ENCODE measurements around the gene PROP1. TPM values are rescaled to one million over a fixed set of nuclear protein-coding genes. Genes with fewer than 3 reads are reported as not detected.
"Not testable (repeated sequence)": the region's sequence is repeated elsewhere in the genome, so short reads cannot be mapped to it uniquely, and the experiment has no call there.

The PROP1 gene
- total and polyA plus RNA-seq, 10 donors = not detected

DNA sequence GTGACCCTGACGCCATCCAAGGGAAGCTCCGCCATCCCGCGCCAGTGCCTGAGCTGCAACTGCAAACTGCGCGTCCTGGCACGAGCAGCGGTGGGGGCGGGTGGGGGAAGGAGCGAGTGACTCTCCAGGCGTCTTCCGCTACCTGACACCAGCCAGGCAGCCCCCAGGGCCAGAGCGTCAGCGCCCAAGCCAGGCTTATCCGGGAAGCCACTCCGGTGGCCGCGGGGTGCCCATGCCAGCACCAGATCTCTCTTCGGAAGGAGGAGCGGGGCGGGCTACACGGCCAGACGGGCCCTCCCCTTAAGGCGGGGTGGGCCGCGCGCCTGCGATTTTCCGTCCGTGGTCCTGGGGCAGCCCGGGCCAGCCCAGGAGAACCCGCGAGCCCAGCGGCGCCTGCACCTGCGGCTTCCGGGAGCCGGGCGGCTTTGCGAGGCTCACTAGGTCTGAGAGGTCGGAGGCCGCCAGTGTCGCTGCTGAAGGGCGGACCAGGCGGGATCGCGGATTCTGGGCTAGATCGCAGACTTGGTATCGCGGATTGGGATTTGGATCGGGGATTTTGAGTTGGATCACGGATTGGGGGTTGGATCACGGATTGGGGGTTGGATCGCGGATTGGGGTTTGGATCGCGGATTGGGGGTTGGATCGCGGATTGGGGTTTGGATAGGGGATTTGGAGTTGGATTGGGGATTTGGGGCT is 10.6 kb upstream of the PROP1 start:
- H3K4me1 ChIP-seq; H3K36me3 ChIP-seq; intact Hi-C loops (cut with DNase I; ENCODE audit: low total_unique reads); DNase-seq; H3K9me3 ChIP-seq: not testable (repeated sequence)
- Histone ChIP-seq H3K27ac (peak overlapping the region in 2 of 8 donors; percentile 50 to 59), H3K27me3 (replicated peaks in 1 of 7) (peaks cover 0 to 47% (median 3%) of the 10 kb centered on the region in 7 donors), H3K4me3 (peak overlapping the region in 4 of 8 donors; percentile 33 to 54 (median 46))
- TF ChIP-seq POLR2AphosphoS5 (IDR thresholded peaks at IDR 0.05) = peak in 1 of 3 donors; percentile 46
- WGBS, 5 donors = 10 to 38% (median 28%) methylated on average over 6 to 40 of the region's 59 CpGs

DNA sequence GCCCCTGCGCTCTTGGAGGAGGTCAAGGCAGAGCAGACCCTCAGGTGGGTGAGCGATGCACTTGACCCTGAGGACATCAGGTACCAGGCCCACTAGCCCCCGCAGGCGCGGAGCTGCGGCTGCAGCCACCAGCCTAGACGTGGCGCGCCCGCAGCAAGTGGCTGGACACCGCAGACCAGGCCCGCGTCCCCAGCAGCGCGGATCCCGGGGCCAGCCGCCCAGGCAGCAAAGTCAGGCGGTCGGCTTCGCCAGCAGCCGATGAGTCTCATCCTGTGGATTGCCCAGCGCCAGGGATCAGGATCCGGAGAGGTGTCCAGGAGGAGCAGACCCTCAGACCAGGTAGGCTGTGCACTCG is 10.1 kb upstream of the PROP1 start:
- intact Hi-C loops (cut with DNase I; ENCODE audit: low total_unique reads); H3K9me3 ChIP-seq; H3K36me3 ChIP-seq; H3K27ac ChIP-seq; DNase-seq; H3K4me1 ChIP-seq: not testable (repeated sequence)
- WGBS, 5 donors = 38% methylated on average over 1 of the region's 24 CpGs; no CpG with 5 or more reads in 4 of the 5 donors
- Histone ChIP-seq H3K4me3 (peak overlapping the region in 1 of 8 donors; percentile 32), H3K27me3 (replicated peaks in 1 of 7) (peaks cover 0 to 52% (median 3%) of the 10 kb centered on the region in 7 donors)

DNA sequence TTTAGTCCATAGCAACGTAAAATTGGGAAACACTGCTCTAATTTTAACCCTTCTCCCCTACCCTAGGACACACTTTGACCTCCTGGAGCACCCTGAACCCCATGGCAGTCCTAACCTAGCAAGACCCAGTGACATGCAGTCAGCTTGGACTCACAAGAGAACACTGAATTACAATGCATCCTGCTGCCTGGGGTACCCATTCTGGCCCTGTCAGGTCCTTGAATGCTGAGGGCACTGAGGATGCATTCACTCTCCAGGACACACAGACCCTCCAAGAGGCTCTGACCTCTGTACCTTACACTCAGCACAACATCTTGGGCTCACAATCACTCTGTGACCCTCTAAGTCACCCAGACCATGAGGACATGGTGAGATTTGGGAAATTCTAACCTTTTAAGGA is 1.8 kb upstream of the PROP1 start:
- Histone ChIP-seq H3K27ac (no peak overlapping the region), H3K27me3 (replicated peaks in 1 of 7) (peaks cover 0 to 75% (median 5%) of the 10 kb centered on the region in 7 donors), H3K4me3 (no peak overlapping the region), H3K4me1 (no peaks in the 10 kb centered on the region), H3K9me3 (no peaks in the 10 kb centered on the region), H3K36me3 (no peaks in the 10 kb centered on the region)
- intact Hi-C loops (cut with DNase I; ENCODE audit: low total_unique reads) = no loop called here
- DNase-seq = no peak
- TF ChIP-seq POLR2A (IDR thresholded peaks at IDR 0.05) (no peak), POLR2AphosphoS5 (IDR thresholded peaks at IDR 0.05) (no peak)
- TF ChIP-seq, protein P1, sequence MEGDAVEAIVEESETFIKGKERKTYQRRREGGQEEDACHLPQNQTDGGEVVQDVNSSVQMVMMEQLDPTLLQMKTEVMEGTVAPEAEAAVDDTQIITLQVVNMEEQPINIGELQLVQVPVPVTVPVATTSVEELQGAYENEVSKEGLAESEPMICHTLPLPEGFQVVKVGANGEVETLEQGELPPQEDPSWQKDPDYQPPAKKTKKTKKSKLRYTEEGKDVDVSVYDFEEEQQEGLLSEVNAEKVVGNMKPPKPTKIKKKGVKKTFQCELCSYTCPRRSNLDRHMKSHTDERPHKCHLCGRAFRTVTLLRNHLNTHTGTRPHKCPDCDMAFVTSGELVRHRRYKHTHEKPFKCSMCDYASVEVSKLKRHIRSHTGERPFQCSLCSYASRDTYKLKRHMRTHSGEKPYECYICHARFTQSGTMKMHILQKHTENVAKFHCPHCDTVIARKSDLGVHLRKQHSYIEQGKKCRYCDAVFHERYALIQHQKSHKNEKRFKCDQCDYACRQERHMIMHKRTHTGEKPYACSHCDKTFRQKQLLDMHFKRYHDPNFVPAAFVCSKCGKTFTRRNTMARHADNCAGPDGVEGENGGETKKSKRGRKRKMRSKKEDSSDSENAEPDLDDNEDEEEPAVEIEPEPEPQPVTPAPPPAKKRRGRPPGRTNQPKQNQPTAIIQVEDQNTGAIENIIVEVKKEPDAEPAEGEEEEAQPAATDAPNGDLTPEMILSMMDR (IDR thresholded peaks at IDR 0.05 in 8 of 11, conservative IDR thresholded peaks at IDR 0.05 in 3 of 11) = no peak
- 58 to 74% (median 68%) methylated on average over 1 of the region's 1 CpG for WGBS, 5 donors

DNA sequence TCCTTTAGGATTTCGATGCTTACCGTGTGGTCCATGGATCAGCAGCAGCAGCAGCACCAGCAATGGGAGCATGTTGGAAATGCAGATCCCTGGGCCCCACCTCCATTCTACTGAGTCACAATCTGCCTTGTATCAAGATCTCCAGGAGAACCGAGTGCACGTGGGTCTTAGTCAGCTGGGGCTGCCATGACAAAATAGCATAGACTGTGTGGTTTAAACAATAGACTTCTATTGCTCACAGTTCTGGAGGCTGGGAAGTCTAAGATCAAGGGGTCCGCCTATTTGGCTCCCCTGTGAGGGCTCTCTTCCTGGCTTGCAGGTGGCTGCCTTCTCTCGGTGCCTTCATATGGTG is 1.3 kb upstream of the PROP1 start:
- Histone ChIP-seq H3K27me3 (replicated peaks in 1 of 7) (peaks cover 0 to 69% (median 5%) of the 10 kb centered on the region in 7 donors), H3K27ac (no peak overlapping the region), H3K4me1 (no peaks in the 10 kb centered on the region), H3K36me3 (no peaks in the 10 kb centered on the region), H3K4me3 (no peak overlapping the region), H3K9me3 (no peaks in the 10 kb centered on the region)
- DNase-seq = no peak
- intact Hi-C loops (cut with DNase I; ENCODE audit: low total_unique reads) = no loop called here
- 72 to 85% (median 82%) methylated on average over 4 to 6 of the region's 6 CpGs for WGBS, 5 donors
- TF ChIP-seq, protein P1 (IDR thresholded peaks at IDR 0.05 in 8 of 11, conservative IDR thresholded peaks at IDR 0.05 in 3 of 11) = no peak
- TF ChIP-seq POLR2AphosphoS5 (IDR thresholded peaks at IDR 0.05) = no peak

DNA sequence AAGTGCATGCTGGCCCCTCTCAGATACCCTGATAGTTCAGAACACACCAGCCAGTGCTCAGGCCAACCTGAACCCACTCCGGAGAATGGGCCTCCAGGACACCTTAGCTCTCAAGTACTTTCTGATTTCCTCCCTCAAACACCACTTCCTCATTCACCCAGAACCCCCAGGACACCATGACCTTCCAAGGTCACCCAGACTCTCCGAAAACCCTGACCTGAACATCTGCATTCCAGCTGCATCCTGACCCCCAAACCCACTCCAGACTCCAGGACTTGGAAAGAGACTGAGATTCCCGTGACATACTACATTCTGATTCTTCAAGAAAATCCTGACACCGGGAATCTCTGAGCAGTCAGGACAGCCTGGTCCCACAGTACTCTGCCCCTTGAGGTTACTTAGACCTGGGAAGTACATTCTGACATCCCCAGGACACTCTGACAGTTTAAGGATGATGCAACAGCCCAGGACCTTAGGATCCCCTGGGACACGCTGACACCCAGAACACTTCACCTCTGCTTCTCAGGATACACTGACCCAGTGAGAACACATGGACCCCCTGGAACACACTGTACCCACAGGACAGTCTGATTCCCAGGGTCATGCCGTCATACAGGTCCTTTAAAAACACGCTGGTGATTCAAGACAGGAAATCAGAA is 747 bp upstream of the PROP1 start:
- H3K27me3 ChIP-seq (replicated peaks in 1 of 7) = peaks cover 0 to 64% (median 5%) of the 10 kb centered on the region in 7 donors
- no peaks in the 10 kb centered on the region for H3K9me3 ChIP-seq
- DNase-seq = no peak
- H3K36me3 ChIP-seq = no peaks in the 10 kb centered on the region
- no peaks in the 10 kb centered on the region for H3K4me1 ChIP-seq
- no peak overlapping the region for H3K4me3 ChIP-seq
- intact Hi-C loops (cut with DNase I; ENCODE audit: low total_unique reads) = no loop called here
- H3K27ac ChIP-seq = no peak overlapping the region
- TF ChIP-seq POLR2AphosphoS5 (IDR thresholded peaks at IDR 0.05) = no peak
- 64 to 78% (median 68%) methylated on average over 7 of the region's 7 CpGs for WGBS, 5 donors
